ENCODE data around the gene ZNF568. TPM values are rescaled to one million over a fixed set of nuclear protein-coding genes. Genes with fewer than 3 reads are reported as not detected.

Gene ZNF568
- polyA plus RNA-seq, 4 donors: 1.8 to 10.6 (median 2.8) TPM

- 62 to 74% (median 71%) methylated on average over 2 of the region's 2 CpGs for WGBS, 3 donors
- FAIRE-seq: no peak
These were observed 70.0 kb downstream of the ZNF568 start for GRCh38 chr19:36986131-36986530.

GRCh38 chr19:36986601-36987000 is 70.5 kb downstream of the ZNF568 start:
- Histone ChIP-seq H3K4me1 (ENCODE audit: control insufficient read depth in 3 of 3, insufficient read depth in 2 of 3, low read depth in 1 of 3, low read length in 2 of 3) (no peaks in the 10 kb centered on the region), H3K36me3 (ENCODE audit: control insufficient read depth in 3 of 3, insufficient read depth in 2 of 3, low read depth in 1 of 3, low read length in 3 of 3) (peaks cover 2 to 4% (median 3%) of the 10 kb centered on the region in 3 donors), H3K27me3 (ENCODE audit: control insufficient read depth in 3 of 3, insufficient read depth in 3 of 3, low read length in 3 of 3) (no peaks in the 10 kb centered on the region), H3K4me3 (ENCODE audit: low read depth in 1 of 3, low read length in 3 of 3) (no peak overlapping the region), H3K27ac (ENCODE audit: low read depth in 1 of 3, low read length in 2 of 3) (no peak overlapping the region), H3K9me3 (ENCODE audit: control insufficient read depth in 2 of 2, insufficient read depth in 1 of 2, low read depth in 1 of 2, low read length in 1 of 2) (peaks cover 2 to 19% of the 10 kb centered on the region in 2 donors)
- 63 to 75% (median 67%) methylated on average over 7 of the region's 7 CpGs for WGBS, 3 donors
- DNase-seq (no peak), FAIRE-seq (no peak)

More at GRCh38 chr19:36986131-36986530, 70.0 kb downstream of the ZNF568 start:
- no peak overlapping the region for H3K4me3 ChIP-seq (ENCODE audit: low read depth in 1 of 3, low read length in 3 of 3)
- H3K9me3 ChIP-seq (ENCODE audit: control insufficient read depth in 2 of 2, insufficient read depth in 1 of 2, low read depth in 1 of 2, low read length in 1 of 2): peaks cover 2 to 21% of the 10 kb centered on the region in 2 donors
- DNase-seq: no peak
- H3K36me3 ChIP-seq (ENCODE audit: control insufficient read depth in 3 of 3, insufficient read depth in 2 of 3, low read depth in 1 of 3, low read length in 3 of 3): peaks cover 0 to 3% (median 3%) of the 10 kb centered on the region in 3 donors
- H3K27me3 ChIP-seq (ENCODE audit: control insufficient read depth in 3 of 3, insufficient read depth in 3 of 3, low read length in 3 of 3): no peaks in the 10 kb centered on the region
- H3K27ac ChIP-seq (ENCODE audit: low read depth in 1 of 3, low read length in 2 of 3): no peak overlapping the region
- H3K4me1 ChIP-seq (ENCODE audit: control insufficient read depth in 3 of 3, insufficient read depth in 2 of 3, low read depth in 1 of 3, low read length in 2 of 3): no peaks in the 10 kb centered on the region

DNA sequence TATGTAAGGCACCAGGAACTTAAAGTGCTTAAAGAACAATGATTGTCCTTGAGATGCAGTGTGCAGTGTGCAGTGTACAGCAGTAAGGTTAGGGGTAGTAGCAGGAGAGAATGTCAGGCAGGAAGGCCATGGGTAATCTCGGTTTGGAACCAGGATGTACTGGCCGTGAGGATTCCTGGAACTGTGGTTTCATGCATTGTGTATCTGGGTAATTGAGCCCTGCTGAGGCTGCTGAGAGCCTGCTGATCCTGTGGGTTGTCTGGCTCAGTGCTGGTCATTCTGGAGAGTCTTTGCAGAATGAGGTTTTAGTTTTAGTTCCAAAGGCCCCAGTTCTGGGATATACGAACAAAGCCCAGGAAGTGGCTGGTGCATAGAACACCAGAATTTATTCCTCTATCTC is 71.0 kb downstream of the ZNF568 start:
- H3K36me3 ChIP-seq (ENCODE audit: control insufficient read depth in 3 of 3, insufficient read depth in 2 of 3, low read depth in 1 of 3, low read length in 3 of 3): peaks cover 4 to 6% (median 6%) of the 10 kb centered on the region in 3 donors

GRCh38 chr19:36997152-36997842 is 81.2 kb downstream of the ZNF568 start:
- no peak overlapping the region for H3K4me3 ChIP-seq (ENCODE audit: low read depth in 1 of 3, low read length in 3 of 3)
- H3K27ac ChIP-seq (ENCODE audit: low read depth in 1 of 3, low read length in 2 of 3): no peak overlapping the region
- no peak for DNase-seq
- 85 to 93% (median 88%) methylated on average over 8 of the region's 8 CpGs for WGBS, 3 donors
- FAIRE-seq: no peak
- no peaks in the 10 kb centered on the region for H3K4me1 ChIP-seq (ENCODE audit: control insufficient read depth in 3 of 3, insufficient read depth in 2 of 3, low read depth in 1 of 3, low read length in 2 of 3)
- H3K27me3 ChIP-seq (ENCODE audit: control insufficient read depth in 3 of 3, insufficient read depth in 3 of 3, low read length in 3 of 3): no peaks in the 10 kb centered on the region
- peaks cover 1 to 18% of the 10 kb centered on the region in 2 donors for H3K9me3 ChIP-seq (ENCODE audit: control insufficient read depth in 2 of 2, insufficient read depth in 1 of 2, low read depth in 1 of 2, low read length in 1 of 2)
- H3K36me3 ChIP-seq (ENCODE audit: control insufficient read depth in 3 of 3, insufficient read depth in 2 of 3, low read depth in 1 of 3, low read length in 3 of 3): peaks cover 0 to 11% (median 8%) of the 10 kb centered on the region in 3 donors

More for the DNA sequence above, 71.0 kb downstream of the ZNF568 start:
- H3K27me3 ChIP-seq (ENCODE audit: control insufficient read depth in 3 of 3, insufficient read depth in 3 of 3, low read length in 3 of 3): no peaks in the 10 kb centered on the region
- H3K4me1 ChIP-seq (ENCODE audit: control insufficient read depth in 3 of 3, insufficient read depth in 2 of 3, low read depth in 1 of 3, low read length in 2 of 3): no peaks in the 10 kb centered on the region
- WGBS, 3 donors: 62 to 66% (median 64%) methylated on average over 3 of the region's 3 CpGs
- H3K9me3 ChIP-seq (ENCODE audit: control insufficient read depth in 2 of 2, insufficient read depth in 1 of 2, low read depth in 1 of 2, low read length in 1 of 2): peaks cover 2 to 19% of the 10 kb centered on the region in 2 donors
- no peak overlapping the region for H3K27ac ChIP-seq (ENCODE audit: low read depth in 1 of 3, low read length in 2 of 3)
- H3K4me3 ChIP-seq (ENCODE audit: low read depth in 1 of 3, low read length in 3 of 3): no peak overlapping the region
- no peak for DNase-seq
- no peak for FAIRE-seq

- no peak for FAIRE-seq
These were observed 81.7 kb downstream of the ZNF568 start for GRCh38 chr19:36997843-36998235.

GRCh38 chr19:36999313-36999712 is 83.2 kb downstream of the ZNF568 start:
- no peak for DNase-seq
- WGBS, 3 donors: 91 to 93% (median 93%) methylated on average over 2 of the region's 2 CpGs
- Histone ChIP-seq H3K36me3 (ENCODE audit: control insufficient read depth in 3 of 3, insufficient read depth in 2 of 3, low read depth in 1 of 3, low read length in 3 of 3) (peaks cover 0 to 9% (median 8%) of the 10 kb centered on the region in 3 donors), H3K4me1 (ENCODE audit: control insufficient read depth in 3 of 3, insufficient read depth in 2 of 3, low read depth in 1 of 3, low read length in 2 of 3) (no peaks in the 10 kb centered on the region), H3K4me3 (ENCODE audit: low read depth in 1 of 3, low read length in 3 of 3) (no peak overlapping the region), H3K9me3 (ENCODE audit: control insufficient read depth in 2 of 2, insufficient read depth in 1 of 2, low read depth in 1 of 2, low read length in 1 of 2) (peaks cover 1 to 21% of the 10 kb centered on the region in 2 donors), H3K27me3 (ENCODE audit: control insufficient read depth in 3 of 3, insufficient read depth in 3 of 3, low read length in 3 of 3) (no peaks in the 10 kb centered on the region), H3K27ac (ENCODE audit: low read depth in 1 of 3, low read length in 2 of 3) (no peak overlapping the region)
- no peak for FAIRE-seq

More at GRCh38 chr19:36997843-36998235, 81.7 kb downstream of the ZNF568 start:
- Histone ChIP-seq H3K27me3 (ENCODE audit: control insufficient read depth in 3 of 3, insufficient read depth in 3 of 3, low read length in 3 of 3) (no peaks in the 10 kb centered on the region), H3K9me3 (ENCODE audit: control insufficient read depth in 2 of 2, insufficient read depth in 1 of 2, low read depth in 1 of 2, low read length in 1 of 2) (peaks cover 1 to 21% of the 10 kb centered on the region in 2 donors), H3K4me1 (ENCODE audit: control insufficient read depth in 3 of 3, insufficient read depth in 2 of 3, low read depth in 1 of 3, low read length in 2 of 3) (no peaks in the 10 kb centered on the region), H3K4me3 (ENCODE audit: low read depth in 1 of 3, low read length in 3 of 3) (no peak overlapping the region), H3K36me3 (ENCODE audit: control insufficient read depth in 3 of 3, insufficient read depth in 2 of 3, low read depth in 1 of 3, low read length in 3 of 3) (peaks cover 0 to 9% (median 8%) of the 10 kb centered on the region in 3 donors), H3K27ac (ENCODE audit: low read depth in 1 of 3, low read length in 2 of 3) (no peak overlapping the region)
- WGBS, 3 donors: 87 to 89% (median 88%) methylated on average over 7 of the region's 7 CpGs
- no peak for DNase-seq

DNA sequence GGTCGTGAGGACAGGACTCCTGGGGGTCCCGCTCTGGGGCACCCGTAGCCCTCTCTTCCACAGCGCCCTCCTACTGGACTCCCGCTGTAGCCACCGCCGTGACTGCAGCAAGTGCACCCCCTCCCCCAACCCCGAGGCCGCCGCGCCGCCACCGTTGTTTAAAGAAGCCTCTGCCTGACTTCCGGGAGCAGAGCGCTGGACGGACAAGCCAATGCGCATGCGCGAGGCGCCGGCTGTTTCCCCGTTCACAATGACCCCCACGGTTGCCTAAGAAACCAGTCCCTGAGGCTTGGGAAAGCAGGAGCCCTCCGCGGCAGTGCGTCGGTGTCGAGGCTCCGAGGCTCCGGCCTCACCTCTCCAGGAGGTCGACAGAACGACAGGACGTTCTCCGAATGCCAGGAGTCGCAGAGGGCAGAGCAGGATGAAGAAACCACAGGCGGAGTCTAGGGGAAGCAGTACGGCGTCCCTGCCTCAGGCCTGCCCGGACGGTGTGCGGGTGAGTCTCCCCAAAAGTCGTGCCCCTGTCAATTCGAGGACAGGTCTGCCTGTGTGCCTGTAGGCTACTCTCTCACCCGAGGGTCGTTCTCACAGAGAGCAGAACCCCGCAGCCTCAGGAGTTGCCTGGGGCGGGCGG is 91.6 kb downstream of the ZNF568 start:
- FAIRE-seq (no peak), DNase-seq (peak; percentile 3 to 78)
- Histone ChIP-seq H3K9me3 (ENCODE audit: control insufficient read depth in 2 of 2, insufficient read depth in 1 of 2, low read depth in 1 of 2, low read length in 1 of 2) (peaks cover 4 to 55% of the 10 kb centered on the region in 2 donors), H3K4me1 (ENCODE audit: control insufficient read depth in 3 of 3, insufficient read depth in 2 of 3, low read depth in 1 of 3, low read length in 2 of 3) (no peaks in the 10 kb centered on the region), H3K4me3 (ENCODE audit: low read depth in 1 of 3, low read length in 3 of 3) (peak overlapping the region in 2 of 3 donors; percentile 21 to 52), H3K27ac (ENCODE audit: low read depth in 1 of 3, low read length in 2 of 3) (no peak overlapping the region), H3K36me3 (ENCODE audit: control insufficient read depth in 3 of 3, insufficient read depth in 2 of 3, low read depth in 1 of 3, low read length in 3 of 3) (peaks cover 0 to 2% (median 0%) of the 10 kb centered on the region in 3 donors), H3K27me3 (ENCODE audit: control insufficient read depth in 3 of 3, insufficient read depth in 3 of 3, low read length in 3 of 3) (no peaks in the 10 kb centered on the region)
- WGBS, 3 donors: 29 to 51% (median 39%) methylated on average over 47 to 48 of the region's 48 CpGs

GRCh38 chr19:37009871-37010270 is 93.7 kb downstream of the ZNF568 start:
- Histone ChIP-seq H3K9me3 (ENCODE audit: control insufficient read depth in 2 of 2, insufficient read depth in 1 of 2, low read depth in 1 of 2, low read length in 1 of 2) (peaks cover 9 to 76% of the 10 kb centered on the region in 2 donors), H3K27me3 (ENCODE audit: control insufficient read depth in 3 of 3, insufficient read depth in 3 of 3, low read length in 3 of 3) (no peaks in the 10 kb centered on the region), H3K36me3 (ENCODE audit: control insufficient read depth in 3 of 3, insufficient read depth in 2 of 3, low read depth in 1 of 3, low read length in 3 of 3) (peaks cover 0 to 2% (median 0%) of the 10 kb centered on the region in 3 donors), H3K4me3 (ENCODE audit: low read depth in 1 of 3, low read length in 3 of 3) (no peak overlapping the region), H3K27ac (ENCODE audit: low read depth in 1 of 3, low read length in 2 of 3) (no peak overlapping the region), H3K4me1 (ENCODE audit: control insufficient read depth in 3 of 3, insufficient read depth in 2 of 3, low read depth in 1 of 3, low read length in 2 of 3) (no peaks in the 10 kb centered on the region)
- FAIRE-seq (no peak), DNase-seq (no peak)
- 94 to 96% (median 95%) methylated on average over 28 of the region's 28 CpGs for WGBS, 3 donors
